Hair follicle dermal papilla cell (primary cell): ENCODE measurements around the gene PALS1. TPM values are rescaled to one million over a fixed set of nuclear protein-coding genes. Genes with fewer than 3 reads are reported as not detected.

Source experiments
- total RNA-seq: library from RNA; depleted of rRNA; stranded (reverse); fragments of >200 nt; gene quantifications from 2 replicates; pipeline ENCODE4 v1.2.3, GENCODE V29; 2012

The PALS1 gene
- 17.6 and 18.7 TPM in 2 replicates for total RNA-seq

GRCh38 chr14:67241411-67242167 is at the start of gene PALS1:
TSS of gene PALS1 (plus strand) at chr14:67241435. CDS start at chr14:67279171, 37,736 bp downstream.

Other genes with a start within 250 kb of the PALS1 start
- gene GARIN2, start 52.0 kb upstream of the PALS1 start, total RNA-seq = 0.12 TPM in 1 of 2 replicates, not detected in the other
- gene ATP6V1D, start 118.4 kb downstream of the PALS1 start, total RNA-seq = 82.0 and 83.9 TPM in 2 replicates
- gene EIF2S1, start 118.9 kb downstream of the PALS1 start, total RNA-seq = 110 and 122 TPM in 2 replicates
- gene PLEK2, start 170.7 kb downstream of the PALS1 start, total RNA-seq = 1.9 and 2.6 TPM in 2 replicates
- gene TMEM229B, start 247.3 kb downstream of the PALS1 start, total RNA-seq = 1.6 and 1.8 TPM in 2 replicates